Mesenchymal stem cell (in vitro differentiated cells and primary cell): Measurements from ENCODE around the gene KIF4B.
"Not testable (repeated sequence)": the region's sequence is repeated elsewhere in the genome, so short reads cannot be mapped to it uniquely, and the experiment has no call there.

ENCODE experiments used
- DNase-seq: peaks from one replicate; pipeline ENCODE4 v3.0.0-alpha.2; 2013
- H2AFZ ChIP-seq: one replicate; pipeline ENCODE4 v1.6.1; 2013; ENCODE audit warnings: low read depth, mild to moderate bottlenecking, control low read depth, inconsistent platforms, low read length, moderate library complexity
- H2AK5ac ChIP-seq: 2 replicates; pipeline ENCODE4 v1.6.1; 2013; ENCODE audit warnings: low read length, moderate library complexity, mild to moderate bottlenecking, inconsistent platforms; ENCODE audit not compliant: severe bottlenecking
- H2BK120ac ChIP-seq: one replicate; pipeline ENCODE4 v1.6.1; 2013; ENCODE audit warnings: low read depth, mild to moderate bottlenecking, inconsistent platforms, low read length, moderate library complexity
- H2BK12ac ChIP-seq, 2 experiments: one replicate each; pipeline ENCODE4 v1.6.1; 2013; ENCODE audit warnings: inconsistent platforms in 2 of 2, low read length in 2 of 2, mild to moderate bottlenecking in 2 of 2, moderate library complexity in 2 of 2, control low read depth in 1 of 2
- H2BK15ac ChIP-seq: one replicate; pipeline ENCODE4 v1.6.1; 2013; ENCODE audit warnings: mild to moderate bottlenecking, low read depth, inconsistent platforms; ENCODE audit not compliant: poor library complexity, severe bottlenecking
- H2BK5ac ChIP-seq: 2 replicates; pipeline ENCODE4 v1.6.1; 2013; ENCODE audit warnings: low read depth, mild to moderate bottlenecking, low read length, control low read depth, inconsistent platforms; ENCODE audit not compliant: poor library complexity, severe bottlenecking
- H3K14ac ChIP-seq, 2 experiments: one replicate each; pipeline ENCODE4 v1.6.1; 2013; ENCODE audit warnings: inconsistent platforms in 2 of 2, low read length in 2 of 2, control low read depth in 1 of 2, mild to moderate bottlenecking in 1 of 2, moderate library complexity in 1 of 2
- H3K18ac ChIP-seq, 2 experiments: one replicate each; pipeline ENCODE4 v1.6.1; 2013; ENCODE audit warnings: inconsistent platforms in 2 of 2, low read length in 2 of 2, control low read depth in 1 of 2, low read depth in 1 of 2, mild to moderate bottlenecking in 1 of 2
- H3K23ac ChIP-seq, 2 experiments: one replicate each; pipeline ENCODE4 v1.6.1; 2013; ENCODE audit warnings: inconsistent platforms in 2 of 2, low read length in 2 of 2, mild to moderate bottlenecking in 2 of 2, moderate library complexity in 2 of 2, control low read depth in 1 of 2
- H3K27ac ChIP-seq: 2 replicates; pipeline ENCODE4 v1.5.1; 2013; ENCODE audit warnings: mild to moderate bottlenecking, moderate library complexity, low read length, control low read depth, inconsistent platforms; ENCODE audit not compliant: poor library complexity, severe bottlenecking
- H3K27me3 ChIP-seq, 2 experiments: 2 replicates each; pipeline versions ENCODE4 v1.6.1 to v1.7.0; 2013; ENCODE audit warnings: low read length in 2 of 2, mild to moderate bottlenecking in 2 of 2, moderate library complexity in 2 of 2, control low read depth in 1 of 2, inconsistent platforms in 1 of 2; ENCODE audit not compliant: control insufficient read depth in 1 of 2, insufficient read depth in 1 of 2
- H3K36me3 ChIP-seq, 2 experiments: 2 replicates each; pipeline versions ENCODE4 v1.6.1 to v1.7.0; 2013; ENCODE audit warnings: low read length in 2 of 2, control low read depth in 1 of 2, inconsistent platforms in 1 of 2, low read depth in 1 of 2, mild to moderate bottlenecking in 1 of 2; ENCODE audit not compliant: insufficient read depth in 2 of 2, control insufficient read depth in 1 of 2
- H3K4ac ChIP-seq, 2 experiments: one replicate each; pipeline ENCODE4 v1.6.1; 2013; ENCODE audit warnings: inconsistent platforms in 2 of 2, low read length in 2 of 2, mild to moderate bottlenecking in 2 of 2, moderate library complexity in 2 of 2, control low read depth in 1 of 2, low read depth in 1 of 2
- H3K4me1 ChIP-seq: 2 replicates; pipeline ENCODE4 v1.6.1; 2013; ENCODE audit warnings: low read depth, low read length, control low read depth; ENCODE audit not compliant: control insufficient read depth, insufficient read depth
- H3K4me2 ChIP-seq: 2 replicates; pipeline ENCODE4 v1.6.1; 2013; ENCODE audit warnings: low read length, mild to moderate bottlenecking, inconsistent platforms; ENCODE audit not compliant: poor library complexity, severe bottlenecking
- H3K4me3 ChIP-seq, 2 experiments: 2 replicates each; pipeline versions ENCODE4 v1.5.1 to v1.7.0; 2013; ENCODE audit warnings: low read length in 2 of 2, mild to moderate bottlenecking in 2 of 2, control low read depth in 1 of 2, low read depth in 1 of 2; ENCODE audit not compliant: insufficient read depth in 1 of 2
- H3K79me1 ChIP-seq: replicated peaks from 2 replicates; pipeline ENCODE4 v1.6.1; 2013; ENCODE audit warnings: mild to moderate bottlenecking, control low read depth, low read length, inconsistent platforms; ENCODE audit not compliant: poor library complexity, severe bottlenecking
- H3K9ac ChIP-seq: 2 replicates; pipeline ENCODE4 v1.7.0; 2013; ENCODE audit warnings: mild to moderate bottlenecking, low read length, moderate library complexity
- H3K9me3 ChIP-seq: 2 replicates; pipeline ENCODE4 v1.7.0; 2013; ENCODE audit warnings: mild to moderate bottlenecking, low read length; ENCODE audit not compliant: control insufficient read depth
- H4K8ac ChIP-seq: one replicate; pipeline ENCODE4 v1.6.1; 2013; ENCODE audit warnings: inconsistent platforms, mild to moderate bottlenecking, low read length, moderate library complexity
- H4K91ac ChIP-seq: one replicate; pipeline ENCODE4 v1.6.1; 2013; ENCODE audit warnings: mild to moderate bottlenecking, low read length, inconsistent platforms
- WGBS: methylation state at CpG from one replicate; pipeline ENCODE4 v1.1.7; 2013; ENCODE audit warnings: mixed read lengths; 5-methylcytosine and 5-hydroxymethylcytosine counted together

Gene KIF4B

GRCh38 chr5:154997746-154998145 is 15.8 kb upstream of the KIF4B start:
- Histone ChIP-seq H3K27ac (no peak overlapping the region), H3K4me3 (no peak overlapping the region), H2AK5ac (no peak overlapping the region), H2BK15ac (no peak overlapping the region), H3K27me3 (no peaks in the 10 kb centered on the region), H3K18ac (no peak overlapping the region), H2BK5ac (no peak overlapping the region), H2AFZ (no peak overlapping the region), H3K4ac (no peak overlapping the region), H4K8ac (no peak overlapping the region), H3K9me3 (no peaks in the 10 kb centered on the region), H4K91ac (no peak overlapping the region), H3K4me2 (no peak overlapping the region), H3K79me1 (no peaks in the 10 kb centered on the region), H3K4me1 (no peaks in the 10 kb centered on the region), H3K23ac (no peak overlapping the region), H2BK12ac (no peak overlapping the region), H3K36me3 (no peaks in the 10 kb centered on the region), H3K14ac (no peak overlapping the region), H3K9ac (no peak overlapping the region), H2BK120ac (no peak overlapping the region)
- 42% methylated on average over 3 of the region's 5 CpGs for WGBS
- DNase-seq = no peak

- H2AK5ac ChIP-seq = no peak overlapping the region
- H2BK120ac ChIP-seq = no peak overlapping the region
- no peaks in the 10 kb centered on the region for H3K79me1 ChIP-seq
- peaks cover 0 to 4% of the 10 kb centered on the region in 2 experiments for H3K27me3 ChIP-seq
- no peak overlapping the region for H3K18ac ChIP-seq
- H3K4ac ChIP-seq = no peak overlapping the region
- no peak overlapping the region for H3K27ac ChIP-seq
- no peak overlapping the region for H4K91ac ChIP-seq
- no peak overlapping the region for H3K9ac ChIP-seq
- no peaks in the 10 kb centered on the region for H3K36me3 ChIP-seq
- no peak for DNase-seq
- 92% methylated on average over 5 of the region's 5 CpGs for WGBS
- no peak overlapping the region for H3K4me3 ChIP-seq
- no peak overlapping the region for H3K14ac ChIP-seq
- no peak overlapping the region for H2BK5ac ChIP-seq
- H2BK12ac ChIP-seq = no peak overlapping the region
- no peaks in the 10 kb centered on the region for H3K9me3 ChIP-seq
- no peak overlapping the region for H2AFZ ChIP-seq
- H4K8ac ChIP-seq = no peak overlapping the region
- H3K23ac ChIP-seq = no peak overlapping the region
- no peak overlapping the region for H3K4me2 ChIP-seq
- H3K4me1 ChIP-seq = no peaks in the 10 kb centered on the region
- no peak overlapping the region for H2BK15ac ChIP-seq
These were observed 13.7 kb upstream of the KIF4B start for GRCh38 chr5:154999865-155000264.

DNA sequence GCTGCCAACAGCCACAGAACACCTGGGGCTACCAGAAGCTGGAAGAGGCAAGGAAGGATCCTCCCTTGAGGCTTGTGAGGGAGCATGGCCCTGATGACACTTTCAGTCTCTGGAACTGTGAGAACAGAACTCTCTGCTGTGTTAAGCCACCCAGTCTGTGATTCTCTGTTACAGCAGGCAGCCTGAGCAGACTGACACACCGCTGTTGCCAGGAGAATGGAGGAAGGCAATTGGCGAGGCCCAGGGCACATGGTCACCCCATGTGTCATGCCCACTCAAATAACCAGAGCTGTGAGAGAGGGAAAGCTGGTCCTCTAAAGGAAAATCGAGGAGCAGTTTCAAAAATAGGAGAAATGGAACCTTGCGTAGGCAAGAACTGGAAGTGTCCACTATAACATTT is 12.0 kb upstream of the KIF4B start:
- H3K18ac ChIP-seq = no peak overlapping the region
- H4K91ac ChIP-seq = no peak overlapping the region
- no peaks in the 10 kb centered on the region for H3K36me3 ChIP-seq
- no peak overlapping the region for H3K4me3 ChIP-seq
- H2BK12ac ChIP-seq = no peak overlapping the region
- H3K4ac ChIP-seq = no peak overlapping the region
- no peaks in the 10 kb centered on the region for H3K9me3 ChIP-seq
- H3K79me1 ChIP-seq = no peaks in the 10 kb centered on the region
- no peak overlapping the region for H2AK5ac ChIP-seq
- no peak overlapping the region for H3K27ac ChIP-seq
- no peak overlapping the region for H3K4me2 ChIP-seq
- no peak for DNase-seq
- H3K27me3 ChIP-seq = peaks cover 0 to 10% of the 10 kb centered on the region in 2 experiments
- H3K4me1 ChIP-seq = no peaks in the 10 kb centered on the region
- no peak overlapping the region for H2BK5ac ChIP-seq
- H3K14ac ChIP-seq = no peak overlapping the region
- H4K8ac ChIP-seq = no peak overlapping the region
- H3K9ac ChIP-seq = no peak overlapping the region
- H2BK15ac ChIP-seq = no peak overlapping the region
- no peak overlapping the region for H2BK120ac ChIP-seq
- 98% methylated on average over 4 of the region's 4 CpGs for WGBS
- H3K23ac ChIP-seq = no peak overlapping the region
- no peak overlapping the region for H2AFZ ChIP-seq

DNA sequence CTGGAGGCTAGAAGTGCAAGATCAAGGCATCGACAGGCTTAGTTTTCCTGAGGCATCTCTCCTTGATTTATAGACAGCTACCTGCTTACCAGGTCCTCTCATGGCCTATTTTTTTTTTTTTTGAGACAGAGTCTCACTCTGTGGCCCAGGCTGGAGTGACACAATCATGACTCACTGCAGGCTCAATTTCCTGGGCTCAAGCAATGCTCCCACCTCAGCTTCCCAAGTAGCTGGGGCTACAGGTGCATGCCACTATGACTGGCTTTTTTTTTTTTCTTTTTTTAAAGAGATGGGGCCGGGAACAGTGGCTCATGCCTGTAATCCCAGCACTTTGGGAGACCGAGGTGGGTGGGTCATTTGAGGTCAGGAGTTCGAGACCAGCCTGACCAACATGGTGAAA is 10.8 kb upstream of the KIF4B start:
- not testable (repeated sequence) for H3K9ac ChIP-seq, H2AFZ ChIP-seq, H3K4me2 ChIP-seq, H3K4ac ChIP-seq, H2BK15ac ChIP-seq, H3K9me3 ChIP-seq, H2BK120ac ChIP-seq, H3K79me1 ChIP-seq, H3K18ac ChIP-seq, H3K14ac ChIP-seq, H4K91ac ChIP-seq, H3K4me1 ChIP-seq, H2AK5ac ChIP-seq, H3K23ac ChIP-seq, H3K36me3 ChIP-seq, H3K4me3 ChIP-seq, DNase-seq, H2BK12ac ChIP-seq, H2BK5ac ChIP-seq, H3K27ac ChIP-seq, H4K8ac ChIP-seq
- WGBS = 79% methylated on average over 2 of the region's 4 CpGs
- peaks cover 0 to 14% of the 10 kb centered on the region in 2 experiments for H3K27me3 ChIP-seq
